VCaP (cell line): Measurements from ENCODE around the gene KIF23.

Experiments
- H3K27ac ChIP-seq: fragments of 450-650 bp; 2 replicates; pipeline ENCODE4 v1.5.1; 2017
- CTCF ChIP-seq: fragments of 450-650 bp; conservative IDR thresholded peaks from 2 replicates; pipeline ENCODE4 v1.5.1; 2017; ENCODE audit warnings: mild to moderate bottlenecking, moderate library complexity

The KIF23 gene

GRCh38 chr15:69451951-69452691 lies 38.0 kb downstream of the KIF23 start:
- TF ChIP-seq CTCF = no peak

GRCh38 chr15:69452692-69453521 lies 38.8 kb downstream of the KIF23 start, which contains the start of gene RPLP1:
Gene RPLP1, plus strand, starts transcription at chr15:69452818. Its CDS starts 131 bp downstream, at chr15:69452949.
- no peak for TF ChIP-seq CTCF
- peak within 1 kb of the TSS; percentile 93 for H3K27ac ChIP-seq

More at GRCh38 chr15:69451951-69452691, 38.0 kb downstream of the KIF23 start:
- H3K27ac ChIP-seq = peak overlapping the region; percentile 93

- peak overlapping the region; percentile 93 for H3K27ac ChIP-seq
- no peak for TF ChIP-seq CTCF
Measured at GRCh38 chr15:69454953-69455352, 40.8 kb downstream of the KIF23 start.

GRCh38 chr15:69456208-69457166 lies 42.3 kb downstream of the KIF23 start:
- TF ChIP-seq CTCF = no peak
- H3K27ac ChIP-seq = no peak overlapping the region; the same call in 1 of the 2 replicates

- H3K27ac ChIP-seq = peak overlapping the region; percentile 28; the same call in 1 of the 2 replicates
- no peak for TF ChIP-seq CTCF
Measured at GRCh38 chr15:69457304-69458280, 43.4 kb downstream of the KIF23 start.

- no peak for TF ChIP-seq CTCF
- H3K27ac ChIP-seq = peak overlapping the region; percentile 28; the same call in 1 of the 2 replicates
Measured at GRCh38 chr15:69459066-69459465, 44.9 kb downstream of the KIF23 start.
